Right atrium auricular region (tissue), 2 donors: Measurements from ENCODE around the gene RAI14. TPM values are rescaled to one million over a fixed set of nuclear protein-coding genes. Genes with fewer than 3 reads are reported as not detected.

Experiments used
- DNase-seq: peaks from one replicate; pipeline ENCODE4 v3.0.0-alpha.2; 2019; ENCODE audit warnings: low spot score
- H3K27ac ChIP-seq, 2 donors: fragments of 200-600 bp; sonication (generic); 1 replicate in 1 of 2; 2 replicates in 1 of 2; pipeline ENCODE4 v1.5.1; 2016 to 2019
- H3K27me3 ChIP-seq, 2 donors: fragments of 200-600 bp; sonication (generic); one replicate each; pipeline versions ENCODE4 v1.5.1 to v1.6.0; 2017 to 2019
- H3K36me3 ChIP-seq: fragments of 200-600 bp; sonication (generic); one replicate; pipeline ENCODE4 v1.5.1; 2016
- H3K4me1 ChIP-seq, 2 donors: fragments of 200-600 bp; sonication (generic); one replicate each; pipeline versions ENCODE4 v1.5.1 to v1.6.0; 2017 to 2019
- H3K4me3 ChIP-seq, 2 donors: fragments of 200-600 bp; sonication (generic); 1 replicate in 1 of 2; 2 replicates in 1 of 2; pipeline ENCODE4 v1.5.1; 2017 to 2019; ENCODE audit warnings: mild to moderate bottlenecking in 1 of 2, moderate library complexity in 1 of 2
- H3K9me3 ChIP-seq, 2 donors: fragments of 200-600 bp; sonication (generic); one replicate each; pipeline ENCODE4 v1.5.1; 2019
- CTCF ChIP-seq, 2 donors: fragments of 200-600 bp; sonication (generic); IDR thresholded peaks; one replicate each; pipeline ENCODE4 v1.5.1; 2019; ENCODE audit warnings: antibody characterized with exemption in 2 of 2
- total RNA-seq, 2 donors: library from RNA; depleted of rRNA; stranded (reverse); fragments of >200 nt; gene quantifications; one replicate each; pipeline ENCODE4 v1.1.0, GENCODE V29; 2016

Gene RAI14
- total RNA-seq, 2 donors from 2014 or later, result 14.0 to 21.3 TPM

GRCh38 chr5:34692786-34693185 lies 36.7 kb downstream of the RAI14 start:
- no peak overlapping the region for H3K27ac ChIP-seq
- H3K4me1 ChIP-seq, result peaks cover 0 to 5% of the 10 kb centered on the region in 2 donors

GRCh38 chr5:34694012-34694411 lies 37.9 kb downstream of the RAI14 start:
- H3K4me3 ChIP-seq, result no peak overlapping the region

More at GRCh38 chr5:34692786-34693185, 36.7 kb downstream of the RAI14 start:
- DNase-seq, result no peak
- Histone ChIP-seq H3K4me3 (no peak overlapping the region), H3K9me3 (no peaks in the 10 kb centered on the region), H3K36me3 (no peaks in the 10 kb centered on the region), H3K27me3 (no peaks in the 10 kb centered on the region)
- TF ChIP-seq CTCF (IDR thresholded peaks at IDR 0.05), result no peak

GRCh38 chr5:34694685-34695084 lies 38.6 kb downstream of the RAI14 start:
- no peaks in the 10 kb centered on the region for H3K27me3 ChIP-seq
- peaks cover 0 to 4% of the 10 kb centered on the region in 2 donors for H3K4me1 ChIP-seq
- no peaks in the 10 kb centered on the region for H3K9me3 ChIP-seq
- no peak overlapping the region for H3K4me3 ChIP-seq
- no peak for DNase-seq
- TF ChIP-seq CTCF (IDR thresholded peaks at IDR 0.05), result no peak
- no peak overlapping the region for H3K27ac ChIP-seq
- no peaks in the 10 kb centered on the region for H3K36me3 ChIP-seq

More at GRCh38 chr5:34694012-34694411, 37.9 kb downstream of the RAI14 start:
- no peak for TF ChIP-seq CTCF (IDR thresholded peaks at IDR 0.05)
- Histone ChIP-seq H3K36me3 (no peaks in the 10 kb centered on the region), H3K4me1 (peaks cover 0 to 4% of the 10 kb centered on the region in 2 donors), H3K27ac (no peak overlapping the region), H3K9me3 (no peaks in the 10 kb centered on the region), H3K27me3 (no peaks in the 10 kb centered on the region)
- DNase-seq, result no peak

GRCh38 chr5:34695275-34696027 lies 39.3 kb downstream of the RAI14 start:
- no peak overlapping the region for H3K4me3 ChIP-seq
- no peaks in the 10 kb centered on the region for H3K36me3 ChIP-seq
- H3K4me1 ChIP-seq, result peaks cover 0 to 4% of the 10 kb centered on the region in 2 donors
- no peaks in the 10 kb centered on the region for H3K27me3 ChIP-seq
- no peak for DNase-seq
- no peak overlapping the region for H3K27ac ChIP-seq
- no peak for TF ChIP-seq CTCF (IDR thresholded peaks at IDR 0.05)
- H3K9me3 ChIP-seq, result no peaks in the 10 kb centered on the region

GRCh38 chr5:34697308-34698108 lies 41.4 kb downstream of the RAI14 start:
- no peak for DNase-seq
- H3K4me3 ChIP-seq, result no peak overlapping the region
- H3K9me3 ChIP-seq, result no peaks in the 10 kb centered on the region
- TF ChIP-seq CTCF (IDR thresholded peaks at IDR 0.05), result no peak
- H3K4me1 ChIP-seq, result peaks cover 0 to 4% of the 10 kb centered on the region in 2 donors
- H3K27ac ChIP-seq, result no peak overlapping the region
- no peaks in the 10 kb centered on the region for H3K27me3 ChIP-seq
- H3K36me3 ChIP-seq, result no peaks in the 10 kb centered on the region
